HG03469 (cell line): Measurements from ENCODE around the gene NFIA.
"Not testable (repeated sequence)": the region's sequence is repeated elsewhere in the genome, so short reads cannot be mapped to it uniquely, and the experiment has no call there.

Experiments used
- ATAC-seq: cut with Tn5 transposase; IDR thresholded peaks from one replicate; pipeline ENCODE4 v1.9.1; 2021; ENCODE audit warnings: mild to moderate bottlenecking, moderate library complexity, moderate number of reproducible peaks; ENCODE audit not compliant: unreplicated experiment

NFIA gene

GRCh38 chr1:61124696-61125095 is 42.3 kb downstream of the NFIA start:
- no peak for ATAC-seq

- ATAC-seq: no peak
Observed at GRCh38 chr1:61125263-61125662, 42.9 kb downstream of the NFIA start.

GRCh38 chr1:61125895-61126294 is 43.5 kb downstream of the NFIA start:
- no peak for ATAC-seq

- ATAC-seq: not testable (repeated sequence)
Observed at GRCh38 chr1:61126843-61127242, 44.5 kb downstream of the NFIA start.

GRCh38 chr1:61130338-61131000 is 48.1 kb downstream of the NFIA start:
- no peak for ATAC-seq

- no peak for ATAC-seq
Observed at GRCh38 chr1:61131248-61131647, 48.9 kb downstream of the NFIA start.

GRCh38 chr1:61131716-61132115 is 49.4 kb downstream of the NFIA start:
- no peak for ATAC-seq

GRCh38 chr1:61132176-61132638 is 49.8 kb downstream of the NFIA start:
- ATAC-seq: no peak

GRCh38 chr1:61132645-61133334 is 50.4 kb downstream of the NFIA start:
- no peak for ATAC-seq

- ATAC-seq: no peak
Observed at GRCh38 chr1:61133335-61134019, 51.1 kb downstream of the NFIA start.

- ATAC-seq: no peak
Observed at GRCh38 chr1:61135291-61135690, 52.9 kb downstream of the NFIA start.

GRCh38 chr1:61138305-61138704 is 55.9 kb downstream of the NFIA start:
- ATAC-seq: no peak

GRCh38 chr1:61138921-61139774 is 56.8 kb downstream of the NFIA start:
- no peak for ATAC-seq

GRCh38 chr1:61139775-61140549 is 57.6 kb downstream of the NFIA start:
- ATAC-seq: no peak

GRCh38 chr1:61140778-61141177 is 58.4 kb downstream of the NFIA start:
- ATAC-seq: no peak

GRCh38 chr1:61141288-61142042 is 59.1 kb downstream of the NFIA start:
- ATAC-seq: no peak

- ATAC-seq: no peak
Observed at GRCh38 chr1:61142043-61142440, 59.7 kb downstream of the NFIA start.

GRCh38 chr1:61142726-61143500 is 60.6 kb downstream of the NFIA start:
- ATAC-seq: no peak
